NK-92 treated with Interleukin-12 subunit alpha and Interleukin-12 subunit beta, amount 100 ng/mL, for 24 hours (cell line): Measurements from ENCODE around the gene PIGU.

ENCODE experiments used
- DNase-seq: peaks from one replicate; lab custom pipeline; 2025; lab: John Stamatoyannopoulos, UW

PIGU gene

GRCh38 chr20:34549929-34550305 lies 127.0 kb downstream of the PIGU start:
- no peak for DNase-seq

- no peak for DNase-seq
Observed at GRCh38 chr20:34549291-34549928, 127.5 kb downstream of the PIGU start.

- no peak for DNase-seq
Observed at GRCh38 chr20:34547844-34548613, 128.9 kb downstream of the PIGU start.

- no peak for DNase-seq
Observed at GRCh38 chr20:34546751-34547181, 130.1 kb downstream of the PIGU start.

GRCh38 chr20:34544109-34544796 lies 132.6 kb downstream of the PIGU start:
- no peak for DNase-seq

- no peak for DNase-seq
Observed at GRCh38 chr20:34543463-34544056, 133.3 kb downstream of the PIGU start.

GRCh38 chr20:34542439-34542838 lies 134.5 kb downstream of the PIGU start:
- DNase-seq: no peak

GRCh38 chr20:34541917-34542316 lies 135.0 kb downstream of the PIGU start:
- DNase-seq: no peak

GRCh38 chr20:34541264-34541901 lies 135.5 kb downstream of the PIGU start:
- DNase-seq: no peak

- DNase-seq: no peak
Observed at GRCh38 chr20:34540596-34541263, 136.2 kb downstream of the PIGU start.

- DNase-seq: no peak
Observed at GRCh38 chr20:34539756-34540155, 137.1 kb downstream of the PIGU start.

- peak; percentile 30 for DNase-seq
Observed at GRCh38 chr20:34538671-34539123, 138.2 kb downstream of the PIGU start.

GRCh38 chr20:34537651-34538050 lies 139.2 kb downstream of the PIGU start:
- DNase-seq: no peak

- DNase-seq: no peak
Observed at GRCh38 chr20:34536798-34537394, 140.0 kb downstream of the PIGU start.

GRCh38 chr20:34535857-34536256 lies 141.0 kb downstream of the PIGU start:
- DNase-seq: no peak

- no peak for DNase-seq
Observed at GRCh38 chr20:34535301-34535840, 141.5 kb downstream of the PIGU start.

GRCh38 chr20:34534391-34535165 lies 142.3 kb downstream of the PIGU start:
- no peak for DNase-seq

GRCh38 chr20:34532756-34533155 lies 144.1 kb downstream of the PIGU start:
- no peak for DNase-seq

GRCh38 chr20:34532320-34532719 lies 144.6 kb downstream of the PIGU start:
- no peak for DNase-seq
